ENCODE results near the gene NEURL3. TPM values are rescaled to one million over a fixed set of nuclear protein-coding genes. Genes with fewer than 3 reads are reported as not detected.
A peak's percentile ranks its signal among the peaks of the same experiment; 100 is the strongest.

Gene NEURL3
- total and polyA plus RNA-seq, 2 experiments from 2014 or later = not detected

DNA sequence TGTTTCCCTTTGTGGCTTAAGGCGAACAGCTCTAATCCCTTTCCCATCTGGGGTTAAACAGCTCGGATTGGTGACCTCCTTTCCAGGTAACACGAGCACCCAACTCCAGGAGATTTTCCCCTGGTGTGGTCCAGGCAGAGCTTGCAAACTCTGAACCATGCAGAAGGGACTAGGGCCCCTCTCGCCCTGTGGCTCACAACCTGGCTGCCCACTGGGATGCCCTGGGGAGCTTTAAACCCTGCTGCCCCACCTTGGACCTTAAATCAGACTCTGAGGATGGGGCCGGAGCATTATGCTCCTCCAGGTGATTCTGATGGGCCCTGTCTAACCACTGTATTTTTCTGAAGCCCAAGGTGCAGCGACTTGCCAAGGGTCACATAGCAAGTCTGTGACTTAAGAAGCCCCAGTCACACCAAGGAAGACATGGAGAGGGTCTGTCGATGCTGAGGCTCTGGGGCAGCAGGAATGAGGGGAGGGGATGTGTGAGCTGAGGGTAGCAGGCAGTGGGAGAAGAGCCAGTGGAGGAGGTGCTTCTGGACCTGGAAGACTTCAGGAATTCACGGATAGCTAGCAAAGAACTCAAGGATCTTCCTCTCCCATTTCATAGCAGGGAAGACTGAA, 37.3 kb upstream of the NEURL3 start:
- Histone ChIP-seq H2AFZ (no peak overlapping the region), H3K79me2 (ENCODE audit: insufficient read depth) (peaks cover 63% of the 10 kb centered on the region), H3K27ac (no peak overlapping the region), H3K4me2 (ENCODE audit: unreplicated experiment) (no peak overlapping the region), H3K9me3 (ENCODE audit: low read depth) (no peaks in the 10 kb centered on the region), H3K9me2 (ENCODE audit: insufficient read depth) (no peaks in the 10 kb centered on the region), H3F3A (ENCODE audit: insufficient read depth) (peaks cover 31% of the 10 kb centered on the region), H4K20me1 (ENCODE audit: insufficient read depth) (0 out of 2 replicates have a peak, but pooled peaks cover 5% of the 10 kb centered on the region), H3K36me3 (ENCODE audit: low read depth) (peaks cover 2% of the 10 kb centered on the region; the same call in 1 of the 2 replicates), H3K4me3 (no peak overlapping the region), H3K27me3 (replicated peaks; ENCODE audit: insufficient read depth) (no peaks in the 10 kb centered on the region), H3K4me1 (ENCODE audit: insufficient read depth) (peaks cover 40% of the 10 kb centered on the region), H3K9ac (no peak overlapping the region)
- whole genome bisulfite sequencing, 2 experiments (ENCODE audit: low coverage in 1 of 2, low lambda C conversion rate in 2 of 2, missing lambda C conversion rate in 2 of 2) = 96 to 99% methylated on average over 8 of the region's 8 CpGs
- in situ Hi-C loops (cut with MboI) = no loop called here
- no peak for DNase-seq
- TF ChIP-seq EZH2phosphoT487 (IDR thresholded peaks at IDR 0.05; ENCODE audit: insufficient read depth, low read depth) (no peak), EZH2 (IDR thresholded peaks at IDR 0.05; ENCODE audit: insufficient read depth, poor library complexity, severe bottlenecking) (no peak)

DNA sequence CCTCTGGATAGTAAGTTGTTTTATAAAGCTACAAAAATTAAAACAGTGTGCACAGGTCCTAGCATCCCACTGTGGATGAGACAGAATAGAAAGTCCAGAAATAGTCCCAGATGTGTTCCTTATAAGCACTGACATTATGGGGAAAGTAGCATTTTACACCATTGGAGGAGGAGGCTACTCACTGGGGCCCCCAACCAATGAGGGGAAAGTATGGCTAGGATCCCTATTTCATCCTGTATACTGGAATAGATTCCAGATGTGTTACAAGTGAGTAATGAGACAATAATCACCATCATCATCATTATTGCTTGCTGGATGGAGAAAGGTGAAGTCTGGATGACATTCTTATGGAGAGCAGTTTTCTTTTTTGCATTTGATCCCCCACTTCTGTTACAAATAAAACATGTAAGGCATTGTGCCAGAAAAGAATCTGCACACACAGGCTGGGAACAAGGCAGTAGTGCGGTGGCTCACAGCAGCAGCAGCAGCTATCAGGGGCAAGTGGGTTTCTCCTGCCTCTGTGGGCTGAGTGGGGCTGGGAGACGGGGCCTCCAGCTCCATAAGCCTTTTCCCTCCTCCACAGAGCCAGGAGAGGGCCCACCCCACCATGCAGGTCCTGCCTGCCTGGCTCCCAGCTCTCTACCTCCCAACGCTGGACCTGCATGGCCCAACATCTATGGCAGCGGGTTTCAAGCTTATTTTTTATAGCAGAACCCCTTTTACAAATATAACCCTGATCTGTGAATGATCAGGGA, 36.4 kb upstream of the NEURL3 start:
- no peaks in the 10 kb centered on the region for H3K9me2 ChIP-seq (ENCODE audit: insufficient read depth)
- 70 to 71% methylated on average over 4 of the region's 4 CpGs for WGBS, 2 experiments (ENCODE audit: low coverage in 1 of 2, low lambda C conversion rate in 2 of 2, missing lambda C conversion rate in 2 of 2)
- TF ChIP-seq EZH2 (IDR thresholded peaks at IDR 0.05; ENCODE audit: insufficient read depth, poor library complexity, severe bottlenecking) (no peak), EZH2phosphoT487 (IDR thresholded peaks at IDR 0.05; ENCODE audit: insufficient read depth, low read depth) (no peak)
- in situ Hi-C loops (cut with MboI) = no loop called here
- 0 out of 2 replicates have a peak, but pooled peaks cover 5% of the 10 kb centered on the region for H4K20me1 ChIP-seq (ENCODE audit: insufficient read depth)
- DNase-seq = peak; percentile 86
- H3K4me2 ChIP-seq (ENCODE audit: unreplicated experiment) = peak overlapping the region; percentile 24
- no peak overlapping the region for H2AFZ ChIP-seq
- no peak overlapping the region for H3K4me3 ChIP-seq
- H3K4me1 ChIP-seq (ENCODE audit: insufficient read depth) = peaks cover 40% of the 10 kb centered on the region
- peak overlapping the region; percentile 54 for H3K27ac ChIP-seq
- H3K79me2 ChIP-seq (ENCODE audit: insufficient read depth) = peaks cover 61% of the 10 kb centered on the region
- peaks cover 31% of the 10 kb centered on the region for H3F3A ChIP-seq (ENCODE audit: insufficient read depth)
- H3K9ac ChIP-seq = no peak overlapping the region
- no peaks in the 10 kb centered on the region for H3K27me3 ChIP-seq (replicated peaks; ENCODE audit: insufficient read depth)
- no peaks in the 10 kb centered on the region for H3K9me3 ChIP-seq (ENCODE audit: low read depth)
- no peaks in the 10 kb centered on the region for H3K36me3 ChIP-seq (ENCODE audit: low read depth)

DNA sequence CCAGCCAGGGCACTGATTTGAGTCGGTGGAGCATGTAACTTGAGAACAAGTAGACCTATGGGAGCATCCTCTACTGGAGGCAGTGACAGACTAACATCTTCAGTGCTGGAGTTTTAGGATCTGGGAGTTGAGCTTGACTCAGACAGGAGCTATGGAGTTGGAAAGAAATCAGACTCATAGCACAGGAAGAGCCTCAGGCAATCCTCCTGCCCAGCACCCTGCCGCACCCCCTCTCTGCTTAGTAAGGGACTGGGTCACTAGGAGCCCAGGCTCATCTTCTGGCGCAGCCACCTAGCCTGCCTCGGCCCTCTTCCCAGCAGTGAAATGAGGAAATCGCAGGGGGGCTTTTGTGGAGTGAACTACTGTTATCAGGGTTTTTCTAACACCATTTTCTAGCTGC, 35.0 kb upstream of the NEURL3 start:
- in situ Hi-C loops (cut with MboI) = no loop called here
- 0 out of 2 replicates have a peak, but pooled peaks cover 5% of the 10 kb centered on the region for H4K20me1 ChIP-seq (ENCODE audit: insufficient read depth)
- TF ChIP-seq EZH2 (IDR thresholded peaks at IDR 0.05; ENCODE audit: insufficient read depth, poor library complexity, severe bottlenecking) = no peak
- TF ChIP-seq EZH2phosphoT487 (IDR thresholded peaks at IDR 0.05; ENCODE audit: insufficient read depth, low read depth) = no peak

GRCh38 chr2:96539215-96539920, 34.2 kb upstream of the NEURL3 start:
- H3K4me3 ChIP-seq = no peak overlapping the region

More for the DNA sequence above, 35.0 kb upstream of the NEURL3 start:
- H3K79me2 ChIP-seq (ENCODE audit: insufficient read depth) = peaks cover 49% of the 10 kb centered on the region
- H3K4me3 ChIP-seq = no peak overlapping the region
- H3K27ac ChIP-seq = peak overlapping the region; percentile 54
- WGBS, 2 experiments (ENCODE audit: low coverage in 1 of 2, low lambda C conversion rate in 2 of 2, missing lambda C conversion rate in 2 of 2) = 30 to 31% methylated on average over 5 of the region's 5 CpGs
- H3K9me2 ChIP-seq (ENCODE audit: insufficient read depth) = no peaks in the 10 kb centered on the region
- no peaks in the 10 kb centered on the region for H3K27me3 ChIP-seq (replicated peaks; ENCODE audit: insufficient read depth)
- no peaks in the 10 kb centered on the region for H3K9me3 ChIP-seq (ENCODE audit: low read depth)
- H3K9ac ChIP-seq = no peak overlapping the region
- H3K4me1 ChIP-seq (ENCODE audit: insufficient read depth) = peaks cover 40% of the 10 kb centered on the region
- peaks cover 31% of the 10 kb centered on the region for H3F3A ChIP-seq (ENCODE audit: insufficient read depth)
- DNase-seq = peak; percentile 95
- peak overlapping the region; percentile 24 for H3K4me2 ChIP-seq (ENCODE audit: unreplicated experiment)
- H2AFZ ChIP-seq = no peak overlapping the region
- H3K36me3 ChIP-seq (ENCODE audit: low read depth) = no peaks in the 10 kb centered on the region

More at GRCh38 chr2:96539215-96539920, 34.2 kb upstream of the NEURL3 start:
- H3K9me2 ChIP-seq (ENCODE audit: insufficient read depth) = no peaks in the 10 kb centered on the region
- H3K4me2 ChIP-seq (ENCODE audit: unreplicated experiment) = peak overlapping the region; percentile 24
- in situ Hi-C loops (cut with MboI) = no loop called here
- DNase-seq = no peak
- 0 out of 2 replicates have a peak, but pooled peaks cover 5% of the 10 kb centered on the region for H4K20me1 ChIP-seq (ENCODE audit: insufficient read depth)
- peaks cover 41% of the 10 kb centered on the region for H3K79me2 ChIP-seq (ENCODE audit: insufficient read depth)
- 87 to 95% methylated on average over 8 to 9 of the region's 9 CpGs for WGBS, 2 experiments (ENCODE audit: low coverage in 1 of 2, low lambda C conversion rate in 2 of 2, missing lambda C conversion rate in 2 of 2)
- peaks cover 41% of the 10 kb centered on the region for H3K4me1 ChIP-seq (ENCODE audit: insufficient read depth)
- H3K27ac ChIP-seq = peak overlapping the region; percentile 54
- H3K36me3 ChIP-seq (ENCODE audit: low read depth) = no peaks in the 10 kb centered on the region
- TF ChIP-seq EZH2phosphoT487 (IDR thresholded peaks at IDR 0.05; ENCODE audit: insufficient read depth, low read depth) = no peak
- peaks cover 31% of the 10 kb centered on the region for H3F3A ChIP-seq (ENCODE audit: insufficient read depth)
- H3K9me3 ChIP-seq (ENCODE audit: low read depth) = no peaks in the 10 kb centered on the region
- no peak overlapping the region for H2AFZ ChIP-seq
- no peak overlapping the region for H3K9ac ChIP-seq
- H3K27me3 ChIP-seq (replicated peaks; ENCODE audit: insufficient read depth) = no peaks in the 10 kb centered on the region

Measured in GM23248 (cell line).